ENCODE measurements around the gene CDC42BPG. TPM values are rescaled to one million over a fixed set of nuclear protein-coding genes. Genes with fewer than 3 reads are reported as not detected.
"Not testable (repeated sequence)": the region's sequence is repeated elsewhere in the genome, so short reads cannot be mapped to it uniquely, and the experiment has no call there.

CDC42BPG gene
- total and polyA plus RNA-seq, 5 donors, result 0.36 to 2.3 (median 0.71) TPM

GRCh38 chr11:64831411-64831891 lies 13.0 kb downstream of the CDC42BPG start:
- intact Hi-C loops (cut with DNase I), result no loop called here
- ATAC-seq, result no peak
- no peaks in the 10 kb centered on the region for H3K9me3 ChIP-seq (ENCODE audit: control insufficient read depth, low read length)

GRCh38 chr11:64829536-64830251 lies 14.8 kb downstream of the CDC42BPG start:
- no peak for DNase-seq
- WGBS, result 92% methylated on average over 43 of the region's 43 CpGs

More at GRCh38 chr11:64831411-64831891, 13.0 kb downstream of the CDC42BPG start:
- no peak overlapping the region for H3K27ac ChIP-seq (ENCODE audit: low read length)
- no peaks in the 10 kb centered on the region for H3K27me3 ChIP-seq (ENCODE audit: control insufficient read depth, insufficient read depth)
- no peak overlapping the region for H3K4me3 ChIP-seq (ENCODE audit: low read length)
- no peaks in the 10 kb centered on the region for H3K4me1 ChIP-seq (ENCODE audit: control insufficient read depth, insufficient read depth, low read length)
- WGBS, result 85% methylated on average over 24 of the region's 24 CpGs
- no peak for DNase-seq

GRCh38 chr11:64827451-64827839 lies 17.0 kb downstream of the CDC42BPG start:
- H3K4me3 ChIP-seq (ENCODE audit: low read length), result no peak overlapping the region
- WGBS, result 94% methylated on average over 22 of the region's 22 CpGs
- ATAC-seq, result no peak
- no peaks in the 10 kb centered on the region for H3K4me1 ChIP-seq (ENCODE audit: control insufficient read depth, insufficient read depth, low read length)
- H3K27me3 ChIP-seq (ENCODE audit: control insufficient read depth, insufficient read depth), result no peaks in the 10 kb centered on the region
- intact Hi-C loops (cut with DNase I), result no loop called here
- DNase-seq, result no peak
- H3K27ac ChIP-seq (ENCODE audit: low read length), result no peak overlapping the region
- no peaks in the 10 kb centered on the region for H3K9me3 ChIP-seq (ENCODE audit: control insufficient read depth, low read length)

More at GRCh38 chr11:64829536-64830251, 14.8 kb downstream of the CDC42BPG start:
- H3K27ac ChIP-seq (ENCODE audit: low read length), result no peak overlapping the region
- no peak for ATAC-seq
- H3K4me3 ChIP-seq (ENCODE audit: low read length), result no peak overlapping the region
- no peaks in the 10 kb centered on the region for H3K4me1 ChIP-seq (ENCODE audit: control insufficient read depth, insufficient read depth, low read length)
- intact Hi-C loops (cut with DNase I), result no loop called here
- no peaks in the 10 kb centered on the region for H3K27me3 ChIP-seq (ENCODE audit: control insufficient read depth, insufficient read depth)
- no peaks in the 10 kb centered on the region for H3K9me3 ChIP-seq (ENCODE audit: control insufficient read depth, low read length)

GRCh38 chr11:64826578-64827450 lies 17.6 kb downstream of the CDC42BPG start:
- Histone ChIP-seq H3K9me3 (ENCODE audit: control insufficient read depth, low read length) (no peaks in the 10 kb centered on the region), H3K4me3 (ENCODE audit: low read length) (no peak overlapping the region), H3K27ac (ENCODE audit: low read length) (no peak overlapping the region), H3K4me1 (ENCODE audit: control insufficient read depth, insufficient read depth, low read length) (no peaks in the 10 kb centered on the region), H3K27me3 (ENCODE audit: control insufficient read depth, insufficient read depth) (no peaks in the 10 kb centered on the region)
- DNase-seq (no peak), ATAC-seq (no peak)
- WGBS, result 88% methylated on average over 52 of the region's 52 CpGs
- intact Hi-C loops (cut with DNase I), result no loop called here

- H3K27ac ChIP-seq (ENCODE audit: low read length), result no peak overlapping the region
- H3K9me3 ChIP-seq (ENCODE audit: control insufficient read depth, low read length), result no peaks in the 10 kb centered on the region
- intact Hi-C loops (cut with DNase I), result no loop called here
- H3K4me1 ChIP-seq (ENCODE audit: control insufficient read depth, insufficient read depth, low read length), result no peaks in the 10 kb centered on the region
- no peak for DNase-seq
- WGBS, result 85% methylated on average over 7 of the region's 7 CpGs
- no peaks in the 10 kb centered on the region for H3K27me3 ChIP-seq (ENCODE audit: control insufficient read depth, insufficient read depth)
- no peak for ATAC-seq
- H3K4me3 ChIP-seq (ENCODE audit: low read length), result no peak overlapping the region
Observed at GRCh38 chr11:64826062-64826461, 18.4 kb downstream of the CDC42BPG start.

- H3K4me3 ChIP-seq (ENCODE audit: low read length), result no peak overlapping the region
- no peaks in the 10 kb centered on the region for H3K4me1 ChIP-seq (ENCODE audit: control insufficient read depth, insufficient read depth, low read length)
- H3K9me3 ChIP-seq (ENCODE audit: control insufficient read depth, low read length), result no peaks in the 10 kb centered on the region
- no peak overlapping the region for H3K27ac ChIP-seq (ENCODE audit: low read length)
- 50% methylated on average over 11 of the region's 11 CpGs for WGBS
- DNase-seq (no peak), ATAC-seq (no peak)
- no peaks in the 10 kb centered on the region for H3K27me3 ChIP-seq (ENCODE audit: control insufficient read depth, insufficient read depth)
- intact Hi-C loops (cut with DNase I), result no loop called here
Observed at GRCh38 chr11:64823568-64824119, 20.8 kb downstream of the CDC42BPG start.

GRCh38 chr11:64817476-64817875 lies 27.0 kb downstream of the CDC42BPG start:
- no peak overlapping the region for H3K27ac ChIP-seq (ENCODE audit: low read length)
- intact Hi-C loops (cut with DNase I), result loop anchor here in 1 of 4 donors (10.0 kb wide), 1 partner anchor 317 kb away; the partner anchor contains the start of gene SYVN1
- ATAC-seq (no peak), DNase-seq (no peak)
- no peaks in the 10 kb centered on the region for H3K27me3 ChIP-seq (ENCODE audit: control insufficient read depth, insufficient read depth)
- 78% methylated on average over 3 of the region's 3 CpGs for WGBS
- no peaks in the 10 kb centered on the region for H3K4me1 ChIP-seq (ENCODE audit: control insufficient read depth, insufficient read depth, low read length)
- no peak overlapping the region for H3K4me3 ChIP-seq (ENCODE audit: low read length)
- H3K9me3 ChIP-seq (ENCODE audit: control insufficient read depth, low read length), result no peaks in the 10 kb centered on the region

GRCh38 chr11:64815433-64815832 lies 29.0 kb downstream of the CDC42BPG start:
- 95% methylated on average over 5 of the region's 5 CpGs for WGBS
- not testable (repeated sequence) for H3K9me3 ChIP-seq (ENCODE audit: control insufficient read depth, low read length); DNase-seq; H3K4me1 ChIP-seq (ENCODE audit: control insufficient read depth, insufficient read depth, low read length); H3K27ac ChIP-seq (ENCODE audit: low read length); H3K27me3 ChIP-seq (ENCODE audit: control insufficient read depth, insufficient read depth); H3K4me3 ChIP-seq (ENCODE audit: low read length); ATAC-seq
- intact Hi-C loops (cut with DNase I), result loop anchor here in 1 of 4 donors (10.0 kb wide), 1 partner anchor 319 kb away; the partner anchor contains the start of gene SYVN1

GRCh38 chr11:64814712-64815187 lies 29.7 kb downstream of the CDC42BPG start:
- no peak for ATAC-seq
- Histone ChIP-seq H3K27ac (ENCODE audit: low read length) (no peak overlapping the region), H3K4me3 (ENCODE audit: low read length) (no peak overlapping the region), H3K4me1 (ENCODE audit: control insufficient read depth, insufficient read depth, low read length) (peaks cover under 1% of the 10 kb centered on the region), H3K9me3 (ENCODE audit: control insufficient read depth, low read length) (no peaks in the 10 kb centered on the region), H3K27me3 (ENCODE audit: control insufficient read depth, insufficient read depth) (no peaks in the 10 kb centered on the region)
- DNase-seq, result no peak
- WGBS, result 60% methylated on average over 7 of the region's 7 CpGs
- intact Hi-C loops (cut with DNase I), result loop anchor here in 1 of 4 donors (10.0 kb wide), 1 partner anchor 320 kb away; the partner anchor contains the start of gene SYVN1

GRCh38 chr11:64813826-64814225 lies 30.6 kb downstream of the CDC42BPG start:
- Histone ChIP-seq H3K4me3 (ENCODE audit: low read length) (no peak overlapping the region), H3K27me3 (ENCODE audit: control insufficient read depth, insufficient read depth) (no peaks in the 10 kb centered on the region), H3K9me3 (ENCODE audit: control insufficient read depth, low read length) (no peaks in the 10 kb centered on the region), H3K27ac (ENCODE audit: low read length) (no peak overlapping the region), H3K4me1 (ENCODE audit: control insufficient read depth, insufficient read depth, low read length) (peaks cover 4% of the 10 kb centered on the region)
- no peak for ATAC-seq
- intact Hi-C loops (cut with DNase I), result loop anchor here in 1 of 4 donors (10.0 kb wide), 1 partner anchor 321 kb away; the partner anchor contains the start of gene SYVN1
- 83% methylated on average over 5 of the region's 5 CpGs for WGBS
- DNase-seq, result no peak

Data from right cardiac atrium (tissue), 5 donors.